ENCODE results near the gene HTD2.
A peak's percentile ranks its signal among the peaks of the same experiment; 100 is the strongest.

DNA sequence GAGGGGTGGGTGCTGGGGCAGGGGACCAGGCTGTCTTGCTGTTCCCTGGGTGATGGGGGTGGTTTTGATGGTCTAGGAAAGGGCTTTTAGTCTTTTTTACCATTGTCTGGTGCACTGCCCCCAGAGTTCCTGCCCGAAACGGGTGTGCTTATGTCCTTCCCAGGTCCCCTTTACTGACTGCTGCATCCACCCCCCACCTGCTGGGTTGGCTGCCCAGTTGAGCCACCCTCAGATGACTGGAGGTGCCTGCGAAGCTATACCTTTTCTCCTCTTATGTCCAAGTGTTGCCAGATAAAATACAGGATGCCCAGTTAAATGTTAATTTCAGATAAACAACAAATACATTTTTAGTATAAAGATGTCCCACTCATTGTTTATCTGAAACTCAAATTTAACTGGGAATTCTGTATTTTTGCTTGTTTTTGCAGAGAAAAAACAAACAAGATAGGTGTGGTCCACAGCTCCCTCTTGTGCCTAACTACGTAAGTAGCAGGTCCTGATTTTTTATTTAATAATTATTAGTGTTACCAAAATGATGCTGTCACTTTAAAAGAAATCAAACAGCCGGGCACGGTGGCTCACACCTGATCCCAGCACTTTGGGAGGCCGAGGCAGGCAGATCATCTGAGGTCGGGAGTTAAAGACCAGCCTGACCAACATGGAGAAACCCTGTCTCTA is 6.3 kb upstream of the HTD2 start:
- TF ChIP-seq POLR2A (IDR thresholded peaks at IDR 0.05) (no peak), CTCF (IDR thresholded peaks at IDR 0.05) (peak; percentile 24 to 73 (median 52)), EP300 (IDR thresholded peaks at IDR 0.05) (no peak)
